NCI-H1694 (cell line): ENCODE measurements around the gene FAM149B1.
"Not testable (repeated sequence)": the region's sequence is repeated elsewhere in the genome, so short reads cannot be mapped to it uniquely, and the experiment has no call there.

Source experiments
- DNase-seq: peaks from one replicate; lab custom pipeline; 2025; lab: John Stamatoyannopoulos, UW

The FAM149B1 gene

DNA sequence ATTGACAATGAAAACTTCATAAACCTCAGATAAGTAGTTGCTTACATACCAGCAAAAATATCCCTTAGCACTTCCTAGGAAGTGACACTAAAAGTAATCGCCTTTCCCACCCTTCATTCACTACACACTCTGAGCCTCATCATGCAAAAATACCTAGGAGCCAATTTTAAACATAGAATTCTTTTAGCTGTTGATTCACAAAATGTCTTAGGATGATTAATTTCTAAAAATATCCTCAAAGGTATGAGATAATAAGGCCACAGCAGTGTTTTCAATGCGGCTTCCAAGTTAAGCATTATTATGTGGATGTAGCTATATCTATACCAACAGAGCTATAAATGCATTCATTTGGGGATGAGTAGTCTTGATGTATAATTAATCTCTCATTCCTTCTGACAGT, 66.0 kb downstream of the FAM149B1 start:
- no peak for DNase-seq

DNA sequence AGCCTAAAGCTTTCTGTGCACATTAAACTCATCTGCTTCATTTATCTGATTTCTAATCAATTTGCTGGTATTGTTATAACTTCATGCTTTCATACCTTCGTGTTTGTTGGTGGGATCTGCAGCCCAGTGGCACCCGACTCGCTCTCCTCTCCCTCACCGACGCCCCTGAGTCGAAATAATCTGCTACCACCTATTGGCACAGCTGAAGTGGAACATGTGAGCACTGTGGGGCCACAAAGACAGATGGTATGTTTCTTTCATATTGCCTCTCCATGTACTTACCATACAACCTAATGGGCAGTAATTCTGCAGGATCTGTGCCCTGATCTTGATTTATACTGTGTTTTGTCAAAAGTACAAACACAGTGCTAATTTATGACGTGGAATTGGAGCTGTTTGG, 66.8 kb downstream of the FAM149B1 start:
- no peak for DNase-seq

DNA sequence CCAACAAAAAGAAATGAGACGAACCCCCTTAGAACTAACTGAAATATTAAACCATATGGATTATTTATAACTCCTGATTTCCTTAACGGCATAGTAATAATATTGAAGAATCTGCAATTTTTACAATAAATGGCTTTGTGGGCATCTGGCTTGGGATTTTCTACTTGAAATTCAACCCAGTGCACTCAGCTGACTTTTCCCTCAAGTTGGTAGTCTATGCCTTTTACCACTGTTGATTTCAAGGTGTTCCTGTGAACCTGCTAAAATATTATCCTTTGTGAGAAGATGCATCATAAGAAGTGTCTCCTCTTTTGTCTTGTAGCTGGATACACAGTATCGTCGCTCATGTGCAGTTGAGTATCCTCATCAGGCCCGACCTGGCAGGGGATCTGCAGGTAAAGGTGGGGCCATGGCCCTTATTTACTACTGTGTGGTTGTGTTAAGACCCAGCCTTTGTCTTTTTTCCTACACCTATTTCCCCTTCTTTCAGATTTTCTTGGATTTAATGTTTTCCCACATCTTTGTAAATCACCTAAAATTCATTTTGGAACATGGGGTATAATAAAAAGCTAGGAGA, 71.2 kb downstream of the FAM149B1 start:
- no peak for DNase-seq

DNA sequence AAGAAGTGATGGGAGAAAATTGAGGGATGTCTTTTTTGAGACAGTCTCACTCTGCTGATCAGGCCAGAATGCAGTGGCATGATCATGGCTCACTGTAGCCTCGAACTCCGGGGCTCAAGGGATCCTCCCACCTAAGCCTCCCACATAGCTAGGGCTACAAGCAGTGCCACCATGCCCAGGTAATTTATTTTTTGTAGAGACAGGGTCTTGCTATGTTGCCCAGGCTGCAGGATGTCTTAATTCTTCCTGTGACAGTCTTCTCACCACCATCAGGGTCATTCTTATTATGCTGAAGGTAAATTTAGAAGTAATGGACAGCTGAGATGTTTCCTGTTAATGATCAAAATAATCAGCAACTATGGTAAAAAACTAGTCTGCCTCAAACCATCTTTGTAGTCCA, 72.0 kb downstream of the FAM149B1 start:
- DNase-seq = no peak

DNA sequence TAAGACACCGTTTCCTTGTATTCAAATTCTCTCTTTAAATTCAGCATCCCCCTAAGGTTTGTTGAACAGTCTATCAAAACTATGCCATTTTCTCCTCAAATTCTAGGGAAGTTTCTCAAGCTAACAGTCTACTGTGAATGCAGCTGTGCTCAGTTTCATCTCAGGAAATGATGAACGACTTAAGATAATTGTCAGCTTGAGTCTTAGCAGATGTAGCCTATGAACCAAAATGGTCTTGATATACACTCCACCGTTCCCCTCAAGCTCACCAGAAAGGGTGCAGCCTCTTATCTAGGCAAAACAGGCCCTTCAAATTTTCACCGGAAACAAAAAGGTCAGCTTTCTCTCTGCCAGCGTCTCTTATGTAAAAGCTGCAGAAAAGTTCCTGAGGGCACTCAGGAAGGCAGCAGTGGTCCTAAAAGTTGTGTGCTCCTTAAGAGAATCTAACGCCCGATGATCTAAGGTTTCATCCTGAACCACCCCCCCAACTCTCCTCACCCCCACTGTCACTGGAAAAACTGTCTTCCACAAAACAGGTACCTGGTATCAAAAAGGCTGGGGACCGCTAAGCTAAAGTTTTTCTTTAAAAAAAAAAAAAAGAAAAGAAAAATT, 77.1 kb downstream of the FAM149B1 start:
- DNase-seq = no peak

DNA sequence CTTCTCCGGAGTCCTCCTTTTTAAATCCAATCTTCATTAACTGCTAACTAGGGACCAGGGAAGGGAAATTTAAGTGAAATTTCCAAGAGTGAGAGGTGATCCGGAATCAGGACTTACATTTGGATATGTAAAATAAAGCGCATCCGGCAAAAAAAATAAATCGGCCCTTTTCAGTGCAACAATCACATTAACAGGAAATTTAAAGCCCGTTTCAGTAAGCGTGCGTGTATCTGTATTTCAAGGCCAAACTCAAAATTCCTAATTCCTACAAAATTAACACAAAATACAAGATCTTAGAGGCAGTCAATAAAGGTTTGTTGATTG, 78.4 kb downstream of the FAM149B1 start:
- no peak for DNase-seq

DNA sequence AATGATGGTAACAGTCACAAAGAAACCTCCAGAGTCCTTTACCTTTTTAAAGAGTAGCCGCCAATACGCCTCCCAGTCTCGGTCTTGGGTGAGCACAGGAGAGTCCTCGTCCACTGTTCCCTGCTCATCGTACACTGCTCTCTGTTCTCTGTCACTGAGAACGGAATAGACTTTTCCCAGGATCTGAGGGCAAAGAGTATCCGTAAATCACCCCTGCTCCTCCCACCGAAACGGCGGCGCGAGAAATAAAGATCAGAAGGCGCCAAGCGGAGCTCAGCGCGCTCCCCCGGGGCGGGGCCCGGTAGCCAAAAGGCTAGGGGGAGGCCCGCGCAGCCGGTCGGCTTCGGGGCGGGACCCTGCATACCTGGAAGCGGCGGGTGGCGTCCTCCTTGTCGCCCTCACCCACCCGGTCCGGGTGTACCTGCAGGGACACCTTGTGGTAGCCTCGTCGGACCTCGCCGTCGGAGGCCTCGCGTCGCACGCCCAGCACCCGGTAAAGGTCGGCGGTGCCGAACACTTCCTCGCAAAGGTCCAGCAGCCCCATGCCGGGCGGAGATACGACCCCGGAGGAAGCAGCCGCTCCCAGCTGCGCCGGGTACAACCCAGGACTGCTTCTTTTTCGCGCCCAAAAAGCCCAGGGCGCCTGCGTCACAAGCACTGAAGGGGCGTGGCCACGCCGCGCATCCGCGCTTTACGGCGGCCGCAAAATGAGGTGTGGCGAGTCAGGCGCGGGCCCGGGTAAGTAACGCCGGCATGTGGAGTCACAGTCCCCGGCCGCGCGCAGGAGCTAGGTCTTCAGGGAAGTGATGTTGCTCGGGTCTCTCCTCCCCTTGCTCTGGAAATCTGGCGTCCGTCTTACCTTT, 79.0 kb downstream of the FAM149B1 start, which contains the start of gene DNAJC9:
Gene DNAJC9, minus strand, starts transcription at position 610 of the 863 bp plus-strand sequence. Its CDS starts 66 bp downstream, at position 544.
- DNase-seq = peak; percentile 61

DNA sequence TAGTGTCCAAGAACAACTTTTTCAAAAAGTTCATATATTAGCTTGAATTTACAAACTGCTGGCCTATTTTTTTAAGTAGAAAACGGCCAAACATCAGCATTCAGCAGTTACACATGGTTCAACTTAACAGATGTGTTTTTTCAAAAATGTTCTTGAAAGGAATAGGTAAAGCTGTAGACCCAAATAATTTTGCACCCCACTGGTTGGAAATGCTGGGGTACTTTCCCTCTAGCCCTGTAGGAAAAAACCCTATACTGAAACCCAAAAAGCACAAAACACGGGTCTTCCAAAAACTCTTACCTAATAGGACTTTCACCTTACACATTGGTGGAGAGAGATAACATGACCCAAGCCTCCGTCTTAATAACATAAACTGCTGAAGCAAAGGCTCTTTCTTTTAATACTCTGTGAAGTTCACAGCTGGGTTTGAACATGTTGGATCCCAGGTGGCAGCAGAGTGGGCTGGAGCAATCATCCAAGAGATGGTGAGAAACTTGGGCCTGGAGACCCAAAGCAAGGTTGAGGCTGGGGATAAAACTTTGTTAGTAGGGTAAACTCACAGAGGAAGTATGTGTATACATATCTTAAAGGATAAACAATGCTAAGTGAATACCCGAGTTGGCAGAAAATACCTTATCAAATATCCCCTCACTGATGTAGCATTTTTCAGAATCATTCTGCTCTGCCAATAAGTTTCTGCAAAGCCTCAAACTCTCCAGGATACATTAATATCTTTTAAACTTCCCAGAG, 79.8 kb downstream of the FAM149B1 start:
- DNase-seq = no peak

DNA sequence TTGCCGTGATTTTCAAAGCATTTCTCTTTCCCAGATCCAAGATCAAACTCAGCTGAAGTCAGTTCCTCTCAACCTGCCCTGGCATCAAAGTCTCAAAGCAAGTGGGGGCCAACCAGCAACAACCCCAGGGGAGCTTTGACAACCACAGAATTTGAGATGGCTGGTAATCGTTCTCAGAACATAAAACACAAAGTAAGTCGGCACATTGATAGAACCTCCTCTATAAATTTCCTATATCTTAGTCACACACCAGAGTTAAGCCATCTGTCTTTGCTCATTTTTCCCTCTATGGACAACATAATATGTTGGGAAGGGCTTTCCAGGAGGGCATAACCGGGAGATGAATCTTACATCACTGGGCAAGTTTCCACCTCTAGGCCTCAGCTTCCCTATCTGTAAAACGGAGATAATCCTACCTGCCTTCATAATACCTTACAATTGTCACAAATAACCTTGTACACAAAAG, 80.4 kb downstream of the FAM149B1 start:
- DNase-seq = no peak

DNA sequence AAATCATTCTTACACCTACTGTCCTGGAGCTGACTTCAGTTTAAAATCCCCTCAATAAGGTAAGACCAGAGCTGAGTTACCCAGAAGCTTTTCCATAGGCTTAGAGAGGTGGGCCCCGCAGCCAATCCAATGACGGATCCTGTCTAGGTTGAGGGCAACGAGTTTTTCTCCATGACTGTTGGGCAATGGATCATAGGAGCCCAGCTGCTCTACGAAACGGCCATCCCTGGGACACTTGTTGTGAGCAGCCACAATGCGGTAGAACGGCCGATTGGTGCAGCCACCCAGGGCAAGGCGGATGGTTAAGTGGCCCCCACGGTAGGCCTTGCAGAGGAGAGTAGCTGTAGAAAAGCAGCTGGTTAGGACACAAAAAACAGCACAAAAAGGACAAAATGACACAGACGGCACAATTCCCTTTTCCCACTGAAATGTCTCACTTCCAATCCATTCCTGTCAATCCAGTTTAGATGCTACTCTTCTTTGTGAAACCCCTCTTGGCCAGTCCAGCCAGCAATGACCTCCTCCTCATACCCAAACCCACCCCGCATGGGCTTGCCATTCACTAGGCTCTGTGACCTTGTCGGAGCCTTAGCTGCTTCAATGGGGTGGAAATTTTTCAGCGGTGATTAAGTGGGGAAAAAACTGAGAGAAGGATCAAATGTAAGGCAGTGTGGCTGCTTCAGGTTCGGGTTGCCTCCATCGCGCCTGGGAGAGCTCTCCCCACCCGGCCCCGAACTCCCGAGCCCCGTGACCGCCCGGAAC, 83.9 kb downstream of the FAM149B1 start:
- DNase-seq = peak; percentile 7

DNA sequence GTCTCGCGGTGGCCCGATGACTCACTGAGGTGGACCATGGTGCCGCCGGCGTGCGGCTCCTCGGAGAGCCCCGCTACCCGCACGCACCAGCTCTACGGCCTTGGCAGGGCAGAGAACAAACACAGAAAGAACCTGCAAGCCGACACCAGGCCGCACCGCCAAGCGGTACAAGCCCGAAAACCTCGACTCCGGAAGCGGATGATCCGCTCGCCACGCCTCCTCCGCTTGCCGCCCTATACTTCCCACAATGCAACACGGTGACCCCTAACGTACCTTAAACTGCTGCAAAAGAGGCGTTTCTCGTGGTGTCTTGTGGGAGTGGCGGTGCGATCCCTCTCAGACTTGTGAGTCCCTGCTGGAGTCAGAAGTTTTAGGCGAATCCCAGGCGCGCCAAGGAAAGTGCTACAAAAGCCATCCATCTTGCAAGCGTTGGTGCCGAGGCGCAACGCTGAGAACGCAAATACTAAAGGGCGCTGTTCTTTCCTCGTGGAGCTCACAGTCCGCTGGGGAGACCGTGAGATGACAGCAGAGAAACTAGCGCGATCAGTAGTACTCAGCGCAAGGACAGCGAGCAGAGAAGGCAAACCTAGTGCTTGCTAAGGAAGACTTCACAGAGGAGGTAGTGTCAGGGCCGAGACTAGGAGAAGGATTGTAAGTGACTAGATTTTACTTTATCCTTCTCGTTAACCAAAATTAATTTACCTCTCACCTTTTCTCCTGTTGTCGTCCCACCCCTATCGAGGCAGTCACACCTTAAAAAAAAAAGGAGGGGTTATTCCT, 84.7 kb downstream of the FAM149B1 start, which contains the start of gene MRPS16:
Gene MRPS16, minus strand, starts transcription at position 200 of the 780 bp plus-strand sequence. Its CDS starts 162 bp downstream, at position 38.
- peak; percentile 89 for DNase-seq

DNA sequence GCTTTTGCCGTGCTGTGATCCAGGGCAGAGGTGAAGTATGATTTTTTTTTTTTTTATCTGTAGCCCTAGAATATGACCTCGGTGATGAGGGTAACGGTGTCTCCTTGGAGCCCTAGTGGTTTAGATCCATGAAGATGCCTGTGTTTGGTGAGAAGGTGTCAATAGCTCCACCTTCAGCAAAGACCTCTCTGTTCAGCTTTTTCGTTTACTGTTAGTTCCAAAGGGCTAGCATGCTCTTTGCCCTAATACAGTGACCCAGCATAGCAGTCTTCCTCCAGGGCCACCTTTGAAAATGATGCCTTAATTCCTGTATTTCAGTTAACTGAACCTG, 85.3 kb downstream of the FAM149B1 start:
- DNase-seq = no peak

DNA sequence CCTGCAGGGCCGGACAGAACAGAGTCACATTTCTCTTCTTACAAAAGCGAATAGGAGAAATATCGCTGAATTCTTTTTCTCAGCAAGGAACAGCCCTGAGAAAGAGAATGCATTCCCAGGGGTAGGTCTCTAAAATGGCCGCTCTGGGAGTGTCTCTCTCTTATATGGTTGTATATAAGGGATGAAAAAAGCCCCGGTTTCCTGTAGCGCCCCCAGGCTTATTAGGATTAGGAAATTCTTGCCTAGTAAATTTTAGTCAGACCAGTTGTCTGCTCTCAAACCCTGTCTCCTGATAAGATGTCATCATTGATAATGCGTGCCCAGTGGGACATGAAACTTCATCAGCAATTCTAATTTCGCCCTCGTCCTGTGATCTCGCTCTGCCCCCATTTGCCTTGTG, 90.7 kb downstream of the FAM149B1 start:
- not testable (repeated sequence) for DNase-seq

DNA sequence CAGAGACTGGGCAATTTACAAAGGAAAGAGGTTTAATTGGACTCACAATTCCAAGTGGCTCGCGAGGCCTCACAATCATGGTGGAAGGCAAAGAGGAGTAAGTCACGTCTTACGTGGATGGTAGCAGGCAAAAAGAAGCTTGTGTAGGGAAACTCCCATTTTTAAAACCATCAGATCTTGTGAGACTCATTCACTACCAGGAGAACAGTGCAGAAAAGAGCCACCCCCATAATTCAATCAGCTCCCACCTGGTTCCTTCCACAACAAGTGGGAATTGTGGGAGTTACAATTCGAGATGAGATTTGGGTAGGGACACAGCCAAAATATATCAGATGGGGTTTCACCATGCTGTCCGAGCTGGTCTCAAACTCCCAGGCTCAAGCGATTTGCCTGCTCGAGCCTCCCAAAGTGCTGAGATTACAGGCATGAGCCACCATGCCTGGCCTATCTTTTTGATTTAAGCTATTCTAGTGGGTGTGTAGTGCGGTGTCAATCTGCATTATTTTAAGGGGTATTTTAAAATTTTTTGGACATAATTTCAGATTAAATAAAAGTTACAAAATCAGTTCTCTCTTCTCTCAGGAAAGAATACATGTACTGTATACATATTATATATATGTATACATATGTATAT, 93.6 kb downstream of the FAM149B1 start:
- DNase-seq = no peak

DNA sequence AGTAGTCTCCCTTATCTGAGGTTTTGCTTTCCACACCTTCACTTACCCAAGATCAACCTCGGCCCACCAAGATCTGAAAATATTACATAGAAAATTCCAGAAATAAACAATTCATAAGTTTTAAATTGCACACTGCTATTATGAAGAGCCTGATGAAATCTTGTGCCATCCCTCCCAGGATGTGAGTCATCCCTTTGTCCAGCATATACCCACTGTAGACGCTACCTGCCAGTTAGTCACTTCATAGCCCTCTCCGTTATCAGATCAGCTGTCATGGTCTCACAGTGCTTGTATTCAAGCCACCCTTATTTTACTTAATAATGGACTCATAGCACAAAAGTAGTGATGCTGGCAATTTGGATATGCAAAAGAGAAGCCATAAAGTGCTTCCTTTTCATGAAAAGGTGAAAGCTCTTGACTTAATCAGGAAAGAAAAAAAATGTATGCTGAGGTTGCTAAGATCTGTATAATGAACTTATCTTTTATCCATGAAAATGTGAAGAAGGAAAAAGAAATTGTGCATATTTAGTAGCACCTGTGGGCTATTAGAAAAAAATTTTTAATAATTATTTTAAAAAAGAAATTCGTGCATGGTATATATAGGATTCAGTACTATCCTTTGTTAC, 94.3 kb downstream of the FAM149B1 start:
- DNase-seq = no peak

DNA sequence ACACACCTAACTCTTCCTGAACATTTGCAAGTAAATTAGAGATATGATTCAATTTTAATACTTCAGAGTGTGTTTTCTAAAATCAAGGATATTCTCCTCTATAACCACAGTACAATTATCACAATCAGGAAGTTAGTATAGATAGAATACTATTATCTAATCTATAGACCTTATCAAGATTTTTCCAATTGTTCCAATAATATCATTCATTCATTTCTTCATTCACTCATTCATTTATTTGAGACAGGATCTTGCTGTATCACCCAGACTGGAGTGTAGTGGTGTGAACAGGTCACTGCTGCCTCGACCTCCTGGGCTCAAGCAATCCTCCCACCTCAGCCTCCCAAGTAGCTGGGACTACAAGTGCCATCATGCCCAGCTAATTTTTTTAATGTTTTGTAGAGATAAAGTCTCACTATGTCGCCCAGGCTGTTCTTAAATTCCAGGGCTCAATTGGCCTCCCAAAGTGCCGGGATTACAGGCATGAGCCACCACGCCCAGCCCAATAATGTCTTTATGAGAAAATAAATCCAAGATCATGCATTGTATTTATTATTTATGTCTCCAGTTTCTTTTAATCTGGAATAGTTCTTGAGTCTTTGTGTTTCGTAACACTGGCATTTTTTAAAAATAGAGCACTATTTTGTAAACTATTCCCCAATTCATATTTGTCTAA, 95.1 kb downstream of the FAM149B1 start:
- no peak for DNase-seq

DNA sequence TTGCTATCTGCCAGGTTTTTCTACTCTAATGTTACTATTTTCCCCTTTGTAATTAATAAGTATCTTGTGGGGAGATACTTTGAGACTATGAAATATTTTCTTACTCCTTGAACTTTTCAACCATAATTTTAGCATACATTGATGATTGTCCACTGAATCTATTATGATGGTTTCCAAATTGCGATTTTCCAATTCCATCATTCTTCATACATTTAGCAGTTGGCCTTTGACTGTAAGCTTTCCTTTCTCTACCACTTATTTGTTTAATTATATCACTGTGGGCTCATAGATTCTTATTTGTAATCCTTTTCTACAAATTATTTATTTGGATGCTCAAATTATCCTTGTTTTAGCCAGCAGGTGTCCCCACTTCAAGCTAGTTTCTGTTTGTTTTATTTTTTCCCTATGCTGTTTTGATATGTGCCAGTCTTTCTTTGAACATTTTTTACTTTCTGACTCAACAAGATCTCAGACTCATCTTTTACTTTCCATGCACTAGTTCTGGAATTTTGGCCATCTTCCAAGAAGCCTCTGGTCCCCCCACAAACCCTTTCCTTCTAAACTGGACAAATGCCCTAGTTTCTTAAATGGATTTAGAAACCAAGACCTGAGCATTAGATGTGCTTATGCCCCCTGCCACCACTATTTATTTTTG, 95.9 kb downstream of the FAM149B1 start:
- DNase-seq = peak; percentile 24

DNA sequence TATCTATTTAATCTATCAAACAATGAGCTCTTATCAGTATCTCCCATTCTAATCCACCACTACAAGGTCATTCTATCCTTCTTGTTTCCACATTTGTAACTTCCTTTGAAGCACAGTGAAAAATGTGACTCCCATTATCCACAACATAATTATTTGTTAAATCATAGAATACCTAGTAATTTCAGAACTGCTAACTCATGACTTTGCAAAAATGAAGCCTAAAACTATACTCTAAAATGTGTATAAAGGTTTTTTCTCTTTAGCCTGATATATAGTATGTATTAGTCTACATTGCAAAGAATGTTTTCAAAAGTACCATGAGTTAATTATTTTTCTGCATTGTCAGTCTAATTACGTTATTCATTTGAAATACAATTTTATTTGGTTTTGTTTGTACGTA, 96.5 kb downstream of the FAM149B1 start:
- DNase-seq = no peak

DNA sequence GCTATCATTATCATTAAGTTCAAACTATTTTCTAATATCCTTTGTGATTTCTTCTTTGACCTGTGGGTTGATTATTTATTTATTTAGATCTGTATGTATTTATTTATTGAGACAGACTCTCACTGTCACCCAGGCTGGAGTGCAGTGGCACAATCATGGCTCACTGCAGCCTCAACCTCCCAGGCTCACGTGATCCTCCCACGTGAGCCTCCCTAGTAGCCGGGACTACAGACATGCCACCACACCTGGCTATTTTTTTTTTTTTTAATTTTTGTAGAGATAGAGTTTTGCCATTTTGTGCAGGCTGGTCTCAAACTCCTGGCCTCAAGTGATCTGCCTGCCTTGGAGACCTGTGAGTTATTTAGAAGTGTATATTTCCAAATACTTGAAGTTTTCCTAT, 113.2 kb downstream of the FAM149B1 start:
- DNase-seq = no peak
